HepG2 (cell line): ENCODE data around the gene KLF16. TPM values are rescaled to one million over a fixed set of nuclear protein-coding genes. Genes with fewer than 3 reads are reported as not detected.

Source experiments
- ARID2 ChIP-seq: sonication (generic); formaldehyde crosslinking; IDR thresholded peaks from 2 replicates; pipeline ENCODE4 v1.8.1; 2022; ENCODE audit warnings: mild to moderate bottlenecking, missing genetic modification reagents, borderline replicate concordance
- ARID4A ChIP-seq: sonication (generic); formaldehyde crosslinking; IDR thresholded peaks from 2 replicates; pipeline ENCODE4 v1.5.0; 2020; ENCODE audit warnings: mild to moderate bottlenecking, missing genetic modification reagents, borderline replicate concordance
- ATF6 ChIP-seq: sonication (generic); formaldehyde crosslinking; conservative IDR thresholded peaks from 2 replicates; pipeline ENCODE4 v1.4.0; 2020; ENCODE audit warnings: missing genetic modification reagents
- CCDC6 ChIP-seq: sonication (generic); formaldehyde crosslinking; IDR thresholded peaks from 2 replicates; pipeline ENCODE4 v1.8.1; 2022; ENCODE audit warnings: mild to moderate bottlenecking, missing genetic modification reagents, moderate library complexity
- DPF2 ChIP-seq: sonication (generic); formaldehyde crosslinking; IDR thresholded peaks from 2 replicates; pipeline ENCODE4 v1.4.0; 2020; ENCODE audit warnings: mild to moderate bottlenecking, low read depth, missing genetic modification reagents, borderline replicate concordance
- ERF ChIP-seq: IDR thresholded peaks from 2 replicates; pipeline ENCODE4 v1.6.1; 2018; ENCODE audit warnings: missing biosample characterization, missing genetic modification reagents
- IKZF4 ChIP-seq: sonication (generic); formaldehyde crosslinking; IDR thresholded peaks from 2 replicates; pipeline ENCODE4 v1.5.1; 2020; ENCODE audit warnings: borderline replicate concordance, mild to moderate bottlenecking, low read depth, missing genetic modification reagents; ENCODE audit errors: not compliant biosample characterization
- JUNB ChIP-seq: sonication (generic); formaldehyde crosslinking; IDR thresholded peaks from 2 replicates; pipeline ENCODE4 v1.8.0; 2022; ENCODE audit warnings: missing genetic modification reagents, mild to moderate bottlenecking, borderline replicate concordance
- KDM6A ChIP-seq: IDR thresholded peaks from 2 replicates; pipeline ENCODE4 v1.6.1; 2016; ENCODE audit warnings: low read depth
- LCORL ChIP-seq, 2 experiments: fragments of 450-650 bp in 1 of 2; sonication (generic) in 1 of 2; formaldehyde crosslinking in 1 of 2; IDR thresholded peaks; 2 replicates each; pipeline versions ENCODE4 v1.5.0 to v1.6.1; 2017 to 2020; ENCODE audit warnings: antibody characterized with exemption in 1 of 2, missing genetic modification reagents in 1 of 2
- MEIS2 ChIP-seq: sonication (generic); formaldehyde crosslinking; IDR thresholded peaks from 2 replicates; pipeline ENCODE4 v1.9.0; 2021; ENCODE audit warnings: mild to moderate bottlenecking, missing genetic modification reagents
- MNT ChIP-seq: fragments of 450-650 bp; IDR thresholded peaks from 2 replicates; pipeline ENCODE4 v1.6.1; 2016
- MTF2 ChIP-seq: sonication (generic); formaldehyde crosslinking; IDR thresholded peaks from 2 replicates; pipeline ENCODE4 v1.5.0; 2020; ENCODE audit warnings: missing genetic modification reagents, borderline replicate concordance
- RAD51 ChIP-seq: fragments of 450-650 bp; IDR thresholded peaks from 2 replicates; pipeline ENCODE4 v1.6.1; 2016; ENCODE audit warnings: borderline replicate concordance
- RBAK ChIP-seq: sonication (generic); formaldehyde crosslinking; IDR thresholded peaks from 2 replicates; pipeline ENCODE4 v1.5.1; 2020; ENCODE audit warnings: mild to moderate bottlenecking, missing genetic modification reagents
- SRSF1 ChIP-seq: fragments of 200-400 bp; formaldehyde crosslinking; optimal IDR thresholded peaks from 2 replicates; pipeline ENCODE3; 2017; ENCODE audit warnings: mild to moderate bottlenecking, low read depth, low read length, moderate library complexity
- SRSF4 ChIP-seq: fragments of 200-400 bp; formaldehyde crosslinking; IDR thresholded peaks from one replicate; pipeline ENCODE4 v1.6.1; 2018; ENCODE audit warnings: mild to moderate bottlenecking, low read depth, low read length, moderate library complexity; ENCODE audit not compliant: poor library complexity, severe bottlenecking
- TEF ChIP-seq: sonication (generic); formaldehyde crosslinking; IDR thresholded peaks from 2 replicates; pipeline ENCODE4 v1.5.0; 2020; ENCODE audit warnings: missing genetic modification reagents
- ZNF326 ChIP-seq: sonication (generic); formaldehyde crosslinking; IDR thresholded peaks from 2 replicates; pipeline ENCODE4 v1.4.0; 2020; ENCODE audit warnings: missing genetic modification reagents, borderline replicate concordance
- ZNF337 ChIP-seq: sonication (generic); formaldehyde crosslinking; IDR thresholded peaks from 2 replicates; pipeline ENCODE4 v1.5.1; 2020; ENCODE audit warnings: missing genetic modification reagents, low read depth, mild to moderate bottlenecking, borderline replicate concordance
- polyA plus RNA-seq, 8 experiments: library from polyadenylated mRNA; depleted of rRNA in 3 of 8; stranded (reverse) in 7 of 8; unstranded in 1 of 8; fragments of >200 nt; fragmentation: Illumina TruSeq in 4 of 8; extraction: Trizol in 4 of 8; gene quantifications; 2 replicates each; pipeline versions ENCODE4 v1.2.1 to v1.2.3, GENCODE V29; 2011 to 2016; ENCODE audit warnings: low read depth in 4 of 8, missing spikeins in 1 of 8, mixed read lengths in 1 of 8; ENCODE audit not compliant: insufficient read depth in 1 of 8
- total RNA-seq, 5 experiments: library from RNA; depleted of rRNA; stranded (reverse); fragments of >200 nt; fragmentation: Illumina TruSeq; extraction: Trizol; gene quantifications; 2 replicates each; pipeline ENCODE4 v1.2.3, GENCODE V29; 2016; ENCODE audit warnings: low read depth in 1 of 5

The KLF16 gene
- total and polyA plus RNA-seq, 2 of the 13 experiments (the other 11 are each of a cell fraction or from before 2014, with no cell fraction given) = 3.5 to 6.7 TPM

GRCh38 chr19:1875646-1876495 is 12.5 kb upstream of the KLF16 start (continued):
- TF ChIP-seq ZNF326 (CRISPR knock-in tag) = peak; percentile 97; the same call in 1 of the 2 replicates
- TF ChIP-seq MTF2 = peak; percentile 87; the same call in 1 of the 2 replicates
- TF ChIP-seq ARID4A (CRISPR knock-in tag) = peak; percentile 99
- TF ChIP-seq RBAK (CRISPR knock-in tag) = no peak
- TF ChIP-seq CCDC6 (CRISPR knock-in tag) = peak; percentile 91
- TF ChIP-seq ARID2 (CRISPR knock-in tag) = no peak
- TF ChIP-seq ATF6 (CRISPR knock-in tag) = no peak
- TF ChIP-seq LCORL (IDR thresholded peaks at IDR 0.05) = no peak
- peak; percentile 85; the same call in 1 of the 2 replicates for TF ChIP-seq LCORL (CRISPR knock-in tag; IDR thresholded peaks at IDR 0.05)
- TF ChIP-seq SRSF4 = no peak
- TF ChIP-seq ERF (CRISPR knock-in tag) = peak; percentile 96
- TF ChIP-seq DPF2 = no peak
- TF ChIP-seq TEF (CRISPR knock-in tag) = no peak
- peak; percentile 84 for TF ChIP-seq MNT
- peak; percentile 75 for TF ChIP-seq RAD51
- TF ChIP-seq SRSF1 = peak; percentile 81
- TF ChIP-seq IKZF4 (CRISPR knock-in tag) = peak; percentile 87
- no peak for TF ChIP-seq KDM6A (CRISPR knock-in tag)
- TF ChIP-seq ZNF337 = peak; percentile 80; the same call in 1 of the 2 replicates
- no peak for TF ChIP-seq JUNB (CRISPR knock-in tag)
- peak; percentile 71; the same call in 1 of the 2 replicates for TF ChIP-seq MEIS2
